K562 (cell line): ENCODE results near the gene PIGH. TPM values are rescaled to one million over a fixed set of nuclear protein-coding genes. Genes with fewer than 3 reads are reported as not detected.

Experiments used
- ATAC-seq: fragments of 200-7000 bp; cut with Tn5 transposase; 3 replicates; pipeline ENCODE4 v1.9.1; 2020; ENCODE audit warnings: moderate library complexity
- BruUV-seq: library from RNA; stranded (reverse); fragments of 400-500 nt; replicated peaks from 2 replicates; lab custom pipeline; 2021; lab: Mats Ljungman, UMichigan
- CTCF ChIA-PET: fragments of 300-600 bp; formaldehyde crosslinking; extraction: SDS; loops from one replicate; lab custom pipeline; 2021; ENCODE audit warnings: low intra/inter-chr PET ratio; lab: Yijun Ruan, JAX
- POLR2A ChIA-PET: fragments of 300-600, 350-650 bp; sonication (Branson Sonifier 250); formaldehyde crosslinking; extraction: SDS; loops from one replicate; lab custom pipeline; 2021; ENCODE audit warnings: antibody characterized with exemption, inconsistent platforms; lab: Yijun Ruan, JAX
- DNase-seq, 4 experiments: peaks; one replicate each; pipeline versions ENCODE4 v3.0.0 to v3.0.0-alpha.2; 2011 to 2018; ENCODE audit warnings: low spot score in 3 of 4, mixed read lengths in 3 of 4; ENCODE audit errors: extremely low read depth in 1 of 4
- FAIRE-seq: peaks from 2 replicates; lab custom pipeline; 2011; peaks lifted over from hg19 to GRCh38; lab: Jason Lieb, UNC
- H2AFZ ChIP-seq: 2 replicates; pipeline ENCODE4 v1.6.0; 2011; ENCODE audit warnings: low read depth, low read length, control low read depth, inconsistent platforms
- H3K27ac ChIP-seq: fragments of 200-600 bp; 3 replicates; pipeline ENCODE4 v1.8.0; 2011; ENCODE audit warnings: low read depth, mild to moderate bottlenecking, control low read depth, inconsistent platforms, low read length, moderate library complexity, mixed read lengths; ENCODE audit errors: extremely low read depth
- H3K27me3 ChIP-seq, 2 experiments: fragments of 300-600 bp in 1 of 2; 2 replicates in 1 of 2; 3 replicates in 1 of 2; pipeline versions ENCODE4 v1.6.0 to v1.8.0; 2011; ENCODE audit warnings: inconsistent platforms in 2 of 2, low read length in 2 of 2, mild to moderate bottlenecking in 1 of 2, mixed read lengths in 1 of 2, moderate library complexity in 1 of 2; ENCODE audit not compliant: control insufficient read depth in 2 of 2, insufficient read depth in 2 of 2
- H3K36me3 ChIP-seq: fragments of 300-600 bp; 3 replicates; pipeline ENCODE4 v1.8.0; 2011; ENCODE audit warnings: mild to moderate bottlenecking, low read length, inconsistent platforms; ENCODE audit not compliant: control insufficient read depth, insufficient read depth
- H3K4me1 ChIP-seq, 2 experiments: fragments of 200-600 bp in 1 of 2; replicated peaks in 1 of 2; 2 replicates in 1 of 2; 3 replicates in 1 of 2; pipeline versions ENCODE4 v1.5.1 to v1.8.0; 2011; ENCODE audit warnings: inconsistent platforms in 2 of 2, low read length in 2 of 2, mild to moderate bottlenecking in 1 of 2, mixed read lengths in 1 of 2, moderate library complexity in 1 of 2; ENCODE audit not compliant: control insufficient read depth in 2 of 2, insufficient read depth in 2 of 2
- H3K4me2 ChIP-seq: 2 replicates; pipeline ENCODE4 v1.6.1; 2011; ENCODE audit warnings: low read length, control low read depth, inconsistent platforms, mixed read lengths; ENCODE audit not compliant: insufficient read depth
- H3K4me3 ChIP-seq: fragments of 200-600 bp; sonication (generic), shearing (Covaris generic); 2 replicates; pipeline ENCODE4 v1.5.1; 2016; ENCODE audit warnings: control low read depth, inconsistent platforms
- H3K79me2 ChIP-seq: fragments of 200-600 bp; 3 replicates; pipeline ENCODE4 v1.8.0; 2011; ENCODE audit warnings: low read length, inconsistent platforms; ENCODE audit not compliant: control insufficient read depth, insufficient read depth
- H3K9ac ChIP-seq, 2 experiments: 2 replicates each; pipeline versions ENCODE4 v1.6.0 to v1.6.1; 2011; ENCODE audit warnings: low read depth in 2 of 2, low read length in 2 of 2, control low read depth in 1 of 2, inconsistent platforms in 1 of 2, mild to moderate bottlenecking in 1 of 2, mixed read lengths in 1 of 2; ENCODE audit not compliant: insufficient read depth in 1 of 2
- H3K9me1 ChIP-seq: one replicate; pipeline ENCODE4 v1.6.0; 2011; ENCODE audit warnings: inconsistent platforms, mild to moderate bottlenecking, low read length, moderate library complexity; ENCODE audit not compliant: control insufficient read depth, insufficient read depth
- H3K9me3 ChIP-seq: replicated peaks from 2 replicates; pipeline ENCODE4 v1.5.1; 2011; ENCODE audit warnings: low read depth, low read length, inconsistent platforms; ENCODE audit not compliant: control insufficient read depth, insufficient read depth
- H4K20me1 ChIP-seq: replicated peaks from 2 replicates; pipeline ENCODE4 v1.6.1; 2011; ENCODE audit warnings: low read length, inconsistent platforms, mixed read lengths; ENCODE audit not compliant: control insufficient read depth, insufficient read depth
- PML ChIP-seq: IDR thresholded peaks from 2 replicates; pipeline ENCODE4 v1.6.1; 2012; ENCODE audit warnings: low read length, inconsistent platforms
- SFPQ ChIP-seq: fragments of 200-400 bp; formaldehyde crosslinking; IDR thresholded peaks from 2 replicates; pipeline ENCODE4 v1.6.1; 2017; ENCODE audit warnings: mild to moderate bottlenecking, low read depth, low read length, moderate library complexity
- ZNF436 ChIP-seq: fragments of 250-450, 450-650 bp; sonication (Bioruptor Pico); formaldehyde crosslinking; IDR thresholded peaks from 2 replicates; pipeline ENCODE4 v1.7.0; 2020; ENCODE audit warnings: mild to moderate bottlenecking
- ZNF780A ChIP-seq: fragments of 250-450 bp; sonication (Bioruptor Pico); IDR thresholded peaks from 2 replicates; pipeline ENCODE4 v1.5.0; 2021; ENCODE audit warnings: mild to moderate bottlenecking
- WGBS: fragments of 100-300 bp; shearing (Covaris generic); methylation state at CpG from one replicate; pipeline ENCODE4 v1.1.6; 2016; ENCODE audit warnings: low coverage, mixed read lengths; ENCODE audit not compliant: insufficient coverage; ENCODE audit errors: missing lambda C conversion rate; 5-methylcytosine and 5-hydroxymethylcytosine counted together
- in situ Hi-C: fragments of 300-500 bp; cut with MboI; formaldehyde crosslinking; loops from 4 replicates; pipeline ENCODE4 v1.15.0; 2018; ENCODE audit warnings: inconsistent platforms, mixed read lengths
- intact Hi-C: fragments of 100-400 bp; cut with micrococcal nuclease; formaldehyde crosslinking; loops from 2 replicates; pipeline ENCODE4 v1.14.2; 2022
- polyA plus RNA-seq, 8 experiments: library from polyadenylated mRNA; depleted of rRNA in 4 of 8; stranded (reverse) in 5 of 8; unstranded in 3 of 8; fragments of >200 nt; fragmentation: Nextera tagmentation in 2 of 8; fragmentation: Illumina TruSeq in 1 of 8; extraction: Ambion mirVana in 2 of 8; extraction: Trizol in 1 of 8; gene quantifications; 2 replicates each; pipeline versions ENCODE4 v1.2.1 to v1.2.3, GENCODE V29; 2011 to 2014; ENCODE audit warnings: inconsistent platforms in 1 of 8, missing spikeins in 1 of 8
- total RNA-seq, 7 experiments: library from RNA; depleted of rRNA in 6 of 7; stranded (reverse); fragments of >200 nt in 6 of 7; fragmentation: Illumina TruSeq in 2 of 7; extraction: Trizol in 2 of 7; gene quantifications; 2 replicates each; pipeline versions ENCODE4 v1.2.1 to v1.2.3, GENCODE V29; 2011 to 2021; ENCODE audit warnings: low replicate concordance in 1 of 7
- TF ChIP-seq, protein P1 (sequence below): IDR thresholded peaks from 3 replicates; pipeline ENCODE4 v1.6.1; 2011; ENCODE audit warnings: borderline replicate concordance, mild to moderate bottlenecking; ENCODE audit not compliant: insufficient read length, insufficient read depth

PIGH gene
- total and polyA plus RNA-seq, 9 of the 15 experiments (the other 6 are each of a cell fraction or from before 2014, with no cell fraction given) = 21.1 to 53.4 (median 24.7) TPM

DNA sequence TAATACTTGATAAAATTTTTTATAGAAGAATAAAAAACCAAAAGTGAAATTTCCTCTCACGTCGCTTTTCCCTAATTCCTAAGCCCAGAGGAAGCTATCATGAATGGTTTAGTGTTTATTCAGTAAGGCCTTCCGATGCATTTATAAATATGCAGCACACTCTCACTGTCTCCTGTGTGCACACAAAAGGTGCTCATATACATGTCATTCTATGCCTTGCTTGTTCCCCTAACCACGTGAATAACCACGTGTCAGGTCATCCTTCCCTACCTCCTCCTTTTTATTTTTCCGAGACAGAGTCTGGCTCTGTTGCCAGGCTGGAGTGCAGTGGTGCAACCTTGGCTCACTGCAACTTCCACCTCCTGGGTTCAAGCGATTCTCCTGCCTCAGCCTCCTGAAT lies 29.6 kb downstream of the PIGH start:
- no peak overlapping the region for H3K4me2 ChIP-seq
- no peaks in the 10 kb centered on the region for H3K36me3 ChIP-seq
- H3K79me2 ChIP-seq = no peaks in the 10 kb centered on the region
- H2AFZ ChIP-seq = no peak overlapping the region
- no peak for FAIRE-seq
- H4K20me1 ChIP-seq = no peaks in the 10 kb centered on the region; the same call in 1 of the 2 replicates
- H3K27me3 ChIP-seq = no peaks in the 10 kb centered on the region
- CTCF ChIA-PET = no interaction called here
- no peak for DNase-seq
- intact Hi-C loops = no loop called here
- peaks cover 0 to 5% of the 10 kb centered on the region in 2 experiments; a peak in 2 of 5 replicates for H3K4me1 ChIP-seq
- ATAC-seq = no peak
- no peak overlapping the region for H3K9ac ChIP-seq
- in situ Hi-C loops = loop anchor here (10.0 kb wide), 1 partner anchor 146 kb away; no protein-coding TSS in a partner anchor
- H3K27ac ChIP-seq = no peak overlapping the region
- H3K9me3 ChIP-seq = no peaks in the 10 kb centered on the region
- H3K4me3 ChIP-seq = no peak overlapping the region
- 47% methylated on average over 7 of the region's 7 CpGs for WGBS
- POLR2A ChIA-PET = interaction anchor here (0.6 kb wide), 1 partner anchor 156 kb away, joined by 3 read pairs; no protein-coding TSS in a partner anchor
- BruUV-seq = no TSS peak
- H3K9me1 ChIP-seq = no peaks in the 10 kb centered on the region
- TF ChIP-seq, protein P1, sequence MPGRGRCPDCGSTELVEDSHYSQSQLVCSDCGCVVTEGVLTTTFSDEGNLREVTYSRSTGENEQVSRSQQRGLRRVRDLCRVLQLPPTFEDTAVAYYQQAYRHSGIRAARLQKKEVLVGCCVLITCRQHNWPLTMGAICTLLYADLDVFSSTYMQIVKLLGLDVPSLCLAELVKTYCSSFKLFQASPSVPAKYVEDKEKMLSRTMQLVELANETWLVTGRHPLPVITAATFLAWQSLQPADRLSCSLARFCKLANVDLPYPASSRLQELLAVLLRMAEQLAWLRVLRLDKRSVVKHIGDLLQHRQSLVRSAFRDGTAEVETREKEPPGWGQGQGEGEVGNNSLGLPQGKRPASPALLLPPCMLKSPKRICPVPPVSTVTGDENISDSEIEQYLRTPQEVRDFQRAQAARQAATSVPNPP = no peak
- no peak for TF ChIP-seq PML
- no peak for TF ChIP-seq SFPQ
- no peak for TF ChIP-seq ZNF780A (CRISPR knock-in tag)
- TF ChIP-seq ZNF436 (CRISPR knock-in tag) = no peak
